MM.1S (cell line): ENCODE measurements around the gene KRAS.

Experiments used
- CTCF ChIP-seq: fragments of 300-600 bp; sonication (generic); IDR thresholded peaks from 2 replicates; pipeline ENCODE4 v1.5.1; 2016; ENCODE audit warnings: antibody characterized with exemption, low read length, mixed read lengths
- EZH2 ChIP-seq: fragments of 300-600 bp; sonication (generic); optimal IDR thresholded peaks from 2 replicates; pipeline ENCODE3; 2017; ENCODE audit warnings: low read depth, mild to moderate bottlenecking, antibody characterized with exemption, low read length, mixed read lengths
- EZH2phosphoT487 ChIP-seq: fragments of 300-600 bp; sonication (generic); IDR thresholded peaks from 2 replicates; pipeline ENCODE4 v1.6.1; 2018; ENCODE audit warnings: antibody characterized with exemption, low read length

- TF ChIP-seq CTCF, result no peak
- TF ChIP-seq EZH2, result no peak
- TF ChIP-seq EZH2phosphoT487, result no peak
Measured at GRCh38 chr12:25186788-25187402, 63.8 kb downstream of the KRAS start.
